ENCODE measurements around the gene PCDHA7.

The PCDHA7 gene

DNA sequence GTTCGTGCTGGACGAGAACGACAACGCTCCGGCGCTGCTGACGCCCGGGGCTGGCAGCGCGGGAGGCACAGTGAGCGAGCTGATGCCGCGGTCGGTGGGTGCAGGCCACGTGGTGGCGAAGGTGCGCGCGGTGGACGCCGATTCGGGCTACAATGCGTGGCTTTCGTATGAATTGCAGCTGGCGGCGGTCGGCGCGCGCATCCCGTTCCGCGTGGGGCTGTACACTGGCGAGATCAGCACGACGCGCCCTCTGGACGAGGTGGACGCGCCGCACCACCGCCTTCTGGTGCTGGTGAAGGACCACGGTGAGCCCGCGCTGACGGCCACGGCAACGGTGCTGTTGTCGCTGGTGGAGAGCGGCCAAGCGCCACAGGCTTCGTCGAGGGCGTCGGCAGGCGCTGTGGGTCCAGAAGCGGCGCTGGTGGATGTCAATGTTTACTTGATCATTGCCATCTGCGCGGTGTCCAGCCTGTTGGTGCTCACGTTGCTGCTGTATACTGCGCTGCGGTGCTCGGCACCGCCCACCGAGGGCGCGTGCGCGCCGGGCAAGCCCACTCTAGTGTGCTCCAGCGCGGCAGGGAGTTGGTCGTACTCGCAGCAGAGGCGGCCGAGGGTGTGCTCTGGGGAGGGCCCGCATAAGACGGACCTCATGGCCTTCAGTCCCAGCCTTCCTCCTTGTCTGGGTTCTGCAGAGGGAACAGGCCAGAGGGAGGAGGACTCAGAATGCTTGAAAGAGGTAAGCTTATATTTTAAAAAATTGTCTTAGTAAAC, 50.0 kb downstream of the PCDHA7 start:
- in situ Hi-C loops (cut with HindIII; ENCODE audit: low pct_unique_long_range_greater_than_20kb, low sequenced_read_pairs): no loop called here
- no peak for DNase-seq (ENCODE audit: low read depth in 1 of 2, low spot score in 1 of 2)
- no peak for TF ChIP-seq JUND (IDR thresholded peaks at IDR 0.05; ENCODE audit: low read depth)

All from T47D (cell line).